GM19238 (cell line): ENCODE results near the gene LLGL1.

Experiments used
- DNase-seq: peaks from one replicate; pipeline ENCODE4 v3.0.0; 2011; ENCODE audit warnings: low spot score; ENCODE audit not compliant: insufficient read length

Gene LLGL1

DNA sequence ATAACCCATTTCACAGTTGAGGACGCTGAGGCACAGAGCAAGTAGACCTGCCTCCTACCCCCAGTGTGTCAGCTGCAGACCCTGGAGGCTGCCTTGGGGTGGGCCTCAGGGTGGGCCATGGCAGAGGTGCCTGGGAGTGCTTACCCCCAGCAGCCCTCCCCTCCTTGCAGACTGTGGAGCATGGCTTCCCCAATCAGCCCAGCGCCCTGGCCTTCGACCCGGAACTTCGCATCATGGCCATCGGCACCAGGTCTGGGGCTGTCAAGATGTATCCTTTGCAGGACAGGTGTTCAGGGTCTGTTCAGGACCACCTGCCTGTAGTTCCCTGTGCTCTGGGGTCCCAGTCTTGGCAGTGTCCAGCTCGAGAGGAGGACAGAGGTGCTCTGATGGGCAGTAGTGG is 4.3 kb downstream of the LLGL1 start:
- no peak for DNase-seq

DNA sequence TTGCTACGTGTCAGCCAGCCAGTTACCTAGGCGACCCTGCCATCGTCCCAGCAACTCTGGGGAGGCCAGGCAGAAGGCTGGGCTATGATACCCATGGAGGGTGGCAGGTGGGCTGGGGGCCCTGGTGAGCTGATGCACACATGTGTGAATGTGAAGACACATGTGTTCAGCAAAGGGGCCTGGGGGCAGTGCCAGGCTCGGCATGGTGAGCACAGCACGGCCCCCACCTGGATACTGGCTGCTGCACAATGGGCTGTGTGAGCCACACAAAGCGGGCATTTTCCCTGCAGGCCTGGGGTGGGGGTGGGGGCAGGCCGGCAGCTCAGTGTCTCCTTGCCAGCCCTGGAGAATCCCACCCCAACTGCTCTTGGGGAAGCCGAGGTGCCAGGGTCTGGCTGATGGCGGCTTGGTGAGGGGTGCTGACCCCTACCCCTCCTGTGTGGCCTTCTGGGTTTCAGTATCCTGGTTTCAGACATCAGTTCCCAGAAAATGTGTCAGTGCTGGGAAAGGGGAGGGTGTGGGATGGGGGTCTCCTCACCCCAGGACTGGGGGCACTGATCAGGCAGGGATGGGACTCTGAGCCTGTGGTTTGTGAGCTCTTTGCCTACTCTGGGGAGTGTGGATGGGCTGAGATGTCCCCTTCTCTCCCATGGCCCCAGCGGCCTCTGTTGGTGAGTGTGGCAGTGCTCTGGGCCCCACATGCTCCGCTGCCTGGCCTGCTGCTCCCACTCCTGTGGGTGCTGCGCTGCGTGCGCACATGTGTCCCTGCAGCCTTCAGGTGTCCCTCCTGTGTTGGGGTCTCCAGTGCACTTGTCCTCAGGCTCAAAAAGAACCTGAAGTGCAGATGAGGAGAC is 5.1 kb downstream of the LLGL1 start:
- DNase-seq, result no peak

DNA sequence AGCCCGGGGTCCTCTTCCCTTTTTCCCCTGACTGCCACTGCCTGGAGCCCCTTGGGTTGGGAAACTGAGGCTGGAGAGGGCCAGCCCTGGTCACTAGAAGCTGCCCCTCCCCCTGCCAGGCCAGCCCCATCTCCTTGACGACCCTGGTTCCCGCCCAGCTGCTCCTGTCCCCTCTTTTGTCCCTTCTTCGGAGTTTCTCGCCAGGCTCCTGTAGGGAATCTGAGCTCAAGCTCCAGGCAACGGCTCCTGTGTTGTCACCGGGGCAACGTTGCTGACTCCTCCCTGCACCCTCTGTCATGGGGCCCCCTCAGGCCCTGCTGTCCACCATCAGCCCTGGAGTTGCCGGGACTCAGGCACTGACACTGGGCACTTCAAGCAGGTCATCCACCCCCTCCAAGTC is 5.7 kb downstream of the LLGL1 start:
- no peak for DNase-seq

DNA sequence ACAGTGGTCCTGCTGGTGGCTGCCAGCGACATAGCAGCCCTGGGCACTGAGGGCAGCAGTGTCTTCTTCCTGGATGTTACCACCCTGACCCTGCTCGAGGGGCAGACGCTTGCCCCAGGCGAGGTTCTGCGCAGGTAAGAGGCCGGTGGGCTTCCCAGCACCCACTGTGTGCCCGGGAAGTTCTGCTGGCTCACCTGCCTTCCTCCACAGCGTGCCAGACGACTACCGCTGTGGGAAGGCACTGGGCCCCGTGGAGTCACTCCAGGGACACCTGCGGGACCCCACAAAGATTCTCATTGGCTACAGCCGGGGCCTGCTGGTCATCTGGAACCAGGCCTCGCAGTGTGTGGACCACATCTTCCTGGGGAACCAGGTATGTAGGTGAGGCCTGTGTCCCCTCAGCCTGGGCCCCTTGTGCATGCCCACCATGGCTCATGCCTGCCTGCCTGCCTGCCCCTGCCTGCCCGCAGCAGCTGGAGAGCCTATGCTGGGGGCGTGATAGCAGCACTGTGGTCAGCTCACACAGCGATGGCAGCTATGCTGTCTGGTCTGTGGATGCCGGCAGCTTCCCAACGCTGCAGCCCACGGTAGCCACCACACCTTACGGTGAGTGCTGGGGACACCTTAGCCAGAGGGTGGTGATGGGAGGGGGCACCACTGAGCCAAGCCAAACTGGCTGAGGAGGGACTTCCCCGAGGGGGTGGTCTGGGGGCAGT is 8.5 kb downstream of the LLGL1 start:
- DNase-seq, result no peak

DNA sequence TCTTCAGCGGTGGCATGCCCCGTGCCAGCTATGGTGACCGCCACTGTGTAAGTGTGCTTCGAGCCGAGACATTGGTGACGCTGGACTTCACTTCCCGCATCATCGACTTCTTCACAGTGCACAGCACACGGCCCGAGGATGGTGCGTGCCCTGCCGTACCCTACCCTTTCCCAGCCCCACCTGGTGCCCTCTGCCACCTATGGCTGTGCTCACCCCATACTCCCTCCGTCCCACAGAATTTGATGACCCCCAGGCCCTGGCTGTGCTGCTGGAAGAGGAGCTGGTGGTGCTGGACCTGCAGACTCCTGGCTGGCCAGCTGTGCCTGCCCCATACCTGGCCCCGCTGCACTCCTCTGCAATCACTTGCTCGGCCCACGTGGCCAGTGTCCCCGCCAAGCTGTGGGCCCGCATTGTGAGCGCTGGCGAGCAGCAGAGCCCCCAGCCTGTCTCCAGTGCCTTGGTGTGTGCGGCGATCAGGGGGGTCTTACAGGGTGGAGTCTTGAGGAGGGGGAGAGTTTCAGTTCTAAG is 9.5 kb downstream of the LLGL1 start:
- no peak for DNase-seq

DNA sequence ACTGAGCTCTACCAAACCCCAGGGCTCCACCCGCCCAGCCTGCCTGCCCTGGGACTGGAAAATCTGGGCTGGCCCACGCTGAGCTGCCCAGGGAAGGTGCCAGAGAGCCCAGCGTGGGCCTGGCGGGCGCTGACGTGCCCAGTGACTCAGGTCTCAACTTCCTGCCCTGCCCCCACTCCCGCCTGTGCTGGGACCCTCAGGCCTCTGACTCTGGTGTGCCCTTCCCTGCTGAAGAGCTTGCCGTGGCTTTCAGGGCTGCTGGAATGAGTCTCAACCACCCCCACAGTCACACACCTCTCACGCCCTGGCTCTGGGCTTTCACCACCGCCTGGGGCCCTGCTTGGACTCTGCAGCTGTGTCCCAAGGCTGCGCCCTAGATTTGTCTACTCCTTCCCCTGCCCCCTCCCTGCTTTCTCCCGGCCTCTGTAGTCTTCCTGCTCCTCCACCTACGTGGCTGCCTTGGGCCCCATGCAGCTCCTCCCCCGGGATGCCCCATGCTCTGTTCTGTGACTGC is 10.4 kb downstream of the LLGL1 start:
- DNase-seq, result no peak

DNA sequence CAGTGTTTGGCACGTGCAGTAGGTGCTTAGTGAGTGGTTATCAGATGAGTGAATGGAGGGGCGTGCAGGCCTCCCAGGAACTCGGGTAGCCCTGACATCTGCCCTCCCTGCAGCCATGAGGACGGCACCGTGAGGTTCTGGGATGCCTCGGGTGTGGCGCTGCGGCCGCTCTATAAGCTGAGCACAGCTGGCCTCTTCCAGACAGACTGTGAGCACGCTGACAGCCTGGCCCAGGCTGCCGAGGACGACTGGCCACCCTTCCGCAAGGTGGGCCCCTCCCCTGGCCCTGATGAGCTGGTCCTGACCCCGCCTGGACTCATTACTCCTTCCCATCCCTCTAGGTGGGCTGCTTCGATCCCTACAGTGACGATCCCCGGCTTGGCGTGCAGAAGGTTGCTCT is 11.1 kb downstream of the LLGL1 start:
- DNase-seq, result no peak

DNA sequence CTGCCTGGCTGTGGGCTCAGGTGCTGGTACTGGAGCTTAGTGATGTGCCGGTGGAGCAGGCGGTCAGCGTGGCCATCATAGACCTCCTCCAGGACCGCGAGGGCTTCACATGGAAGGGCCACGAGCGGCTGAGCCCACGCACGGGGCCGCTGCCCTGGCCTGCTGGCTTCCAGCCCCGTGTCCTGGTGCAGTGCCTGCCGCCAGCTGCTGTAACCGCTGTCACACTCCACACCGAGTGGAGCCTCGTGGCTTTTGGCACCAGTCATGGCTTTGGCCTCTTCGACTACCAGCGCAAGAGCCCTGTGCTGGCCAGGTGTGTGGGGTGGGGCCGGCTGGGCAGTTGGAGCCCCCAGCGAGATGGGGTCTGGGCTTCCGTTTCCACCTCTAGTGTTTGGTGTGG is 12.0 kb downstream of the LLGL1 start:
- no peak for DNase-seq

DNA sequence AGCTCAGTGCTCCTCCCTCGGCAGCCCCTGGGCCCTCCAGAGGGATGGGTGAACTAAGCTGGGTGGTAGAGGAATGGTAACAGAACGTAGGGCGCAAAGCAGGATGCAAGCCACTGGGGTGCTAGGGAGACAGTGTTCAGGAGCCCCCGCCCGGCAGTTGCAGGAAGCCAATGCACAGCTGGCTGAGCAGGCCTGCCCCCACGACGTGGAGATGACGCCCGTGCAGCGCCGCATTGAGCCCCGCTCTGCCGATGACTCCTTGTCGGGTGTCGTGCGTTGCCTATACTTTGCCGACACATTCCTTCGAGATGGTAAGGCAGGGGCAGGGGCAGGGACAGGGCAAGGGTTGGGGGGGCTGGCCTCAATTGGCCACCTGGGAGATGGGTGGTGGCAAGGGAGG is 12.9 kb downstream of the LLGL1 start:
- no peak for DNase-seq

DNA sequence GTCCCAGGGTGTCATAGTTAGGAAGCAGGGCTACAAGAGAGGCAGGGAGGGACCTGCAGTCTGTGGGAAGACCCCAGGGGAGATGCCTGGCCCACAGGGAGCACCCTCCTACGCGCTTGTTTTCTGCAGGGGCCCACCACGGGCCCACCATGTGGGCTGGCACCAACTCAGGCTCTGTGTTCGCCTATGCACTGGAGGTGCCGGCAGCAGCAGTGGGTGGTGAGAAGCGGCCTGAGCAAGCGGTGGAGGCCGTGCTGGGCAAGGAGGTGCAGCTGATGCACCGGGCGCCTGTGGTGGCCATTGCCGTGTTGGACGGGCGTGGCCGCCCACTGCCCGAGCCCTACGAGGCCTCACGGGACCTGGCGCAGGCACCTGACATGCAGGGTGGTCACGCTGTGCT is 15.0 kb downstream of the LLGL1 start:
- no peak for DNase-seq

DNA sequence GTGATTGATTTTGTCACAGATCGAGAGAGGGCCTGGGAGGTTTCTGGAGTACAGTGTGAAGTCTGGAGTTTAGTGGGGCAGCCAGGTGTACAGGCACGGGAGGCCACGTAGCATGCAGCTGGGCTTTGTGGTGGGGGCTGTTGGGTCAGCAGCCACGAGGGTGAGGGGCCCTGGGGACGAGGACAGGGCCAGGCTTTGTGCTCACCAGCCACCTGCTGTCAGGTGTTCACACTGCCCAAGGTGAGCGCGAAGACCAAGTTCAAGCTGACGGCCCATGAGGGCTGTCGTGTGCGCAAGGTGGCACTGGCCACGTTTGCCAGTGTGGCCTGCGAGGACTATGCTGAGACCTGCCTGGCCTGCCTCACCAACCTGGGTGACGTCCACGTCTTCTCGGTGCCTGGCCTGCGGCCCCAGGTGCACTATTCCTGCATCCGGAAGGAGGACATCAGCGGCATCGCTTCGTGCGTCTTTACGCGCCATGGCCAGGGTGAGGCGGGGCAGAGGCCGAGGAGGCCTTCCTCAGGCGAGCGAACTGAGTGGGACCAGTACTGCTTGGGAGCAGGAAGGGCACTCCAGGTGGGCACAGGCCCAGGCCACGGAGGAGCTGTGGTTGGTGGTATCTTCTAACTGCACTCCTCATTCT is 15.9 kb downstream of the LLGL1 start:
- DNase-seq, result no peak

DNA sequence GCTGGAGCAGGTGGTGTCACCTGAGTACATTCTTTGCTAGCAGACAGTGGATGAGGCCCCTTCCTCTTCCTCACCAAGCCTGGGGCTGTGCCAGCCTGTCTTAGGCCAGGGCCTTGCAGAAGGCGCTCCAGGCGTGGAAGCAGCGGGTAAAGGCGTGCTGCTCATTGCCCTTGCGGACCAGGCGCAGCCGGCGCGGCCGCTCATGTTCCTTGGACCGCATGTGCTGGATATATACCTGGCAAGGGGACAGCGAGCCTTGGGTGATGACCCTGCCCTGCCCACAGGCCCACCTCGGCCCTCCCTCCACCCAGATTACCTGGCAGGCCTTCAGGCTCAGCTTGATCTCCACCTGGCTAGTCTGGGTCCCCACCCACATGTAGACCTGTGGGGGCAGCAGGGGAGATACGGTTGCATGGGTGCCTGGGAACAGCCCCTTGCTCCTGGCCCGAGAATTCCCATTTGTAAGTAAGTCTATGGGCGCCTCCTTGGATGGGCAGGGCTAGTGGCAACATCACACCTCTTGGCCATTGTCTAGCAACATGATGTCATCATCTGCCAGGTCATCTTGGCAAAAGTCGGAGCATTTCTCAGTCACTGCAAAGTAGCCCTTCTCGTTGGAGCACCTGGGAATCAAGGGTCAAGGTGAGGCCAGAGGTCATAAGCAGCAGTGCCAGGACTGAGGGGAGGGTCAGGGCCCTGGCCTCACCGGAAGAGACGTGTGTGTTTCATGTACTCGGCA is 19.8 kb downstream of the LLGL1 start:
- no peak for DNase-seq

DNA sequence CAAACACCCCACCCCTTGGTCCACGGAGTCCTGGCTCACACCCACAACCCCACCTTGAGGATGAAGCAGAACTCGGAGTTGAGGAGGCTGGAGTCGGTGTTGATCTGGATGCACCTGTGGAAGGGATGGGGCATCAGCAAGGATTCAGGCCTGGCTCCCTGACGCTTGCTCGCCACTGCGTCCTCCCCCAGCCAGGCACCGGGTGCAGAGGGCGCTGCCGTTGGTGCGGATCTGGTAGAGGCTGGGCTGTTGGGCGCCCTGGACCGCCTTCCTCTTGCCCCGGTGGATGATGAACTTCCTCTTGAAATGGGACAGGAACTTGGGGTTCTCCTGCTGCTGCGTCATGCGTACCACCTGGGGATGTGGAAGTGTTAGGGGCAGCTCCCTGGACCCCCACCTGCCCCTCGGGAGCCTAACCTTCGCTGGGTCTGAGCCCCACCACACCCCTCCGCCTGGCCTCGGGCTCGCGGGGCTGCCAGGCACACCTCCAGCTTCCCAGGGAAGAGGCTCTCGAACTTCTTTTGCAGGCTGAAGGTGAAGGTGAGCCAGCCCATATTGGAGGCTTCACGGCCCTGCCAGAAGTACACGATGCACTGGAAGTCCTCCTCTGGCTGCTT is 20.8 kb downstream of the LLGL1 start:
- DNase-seq, result no peak

DNA sequence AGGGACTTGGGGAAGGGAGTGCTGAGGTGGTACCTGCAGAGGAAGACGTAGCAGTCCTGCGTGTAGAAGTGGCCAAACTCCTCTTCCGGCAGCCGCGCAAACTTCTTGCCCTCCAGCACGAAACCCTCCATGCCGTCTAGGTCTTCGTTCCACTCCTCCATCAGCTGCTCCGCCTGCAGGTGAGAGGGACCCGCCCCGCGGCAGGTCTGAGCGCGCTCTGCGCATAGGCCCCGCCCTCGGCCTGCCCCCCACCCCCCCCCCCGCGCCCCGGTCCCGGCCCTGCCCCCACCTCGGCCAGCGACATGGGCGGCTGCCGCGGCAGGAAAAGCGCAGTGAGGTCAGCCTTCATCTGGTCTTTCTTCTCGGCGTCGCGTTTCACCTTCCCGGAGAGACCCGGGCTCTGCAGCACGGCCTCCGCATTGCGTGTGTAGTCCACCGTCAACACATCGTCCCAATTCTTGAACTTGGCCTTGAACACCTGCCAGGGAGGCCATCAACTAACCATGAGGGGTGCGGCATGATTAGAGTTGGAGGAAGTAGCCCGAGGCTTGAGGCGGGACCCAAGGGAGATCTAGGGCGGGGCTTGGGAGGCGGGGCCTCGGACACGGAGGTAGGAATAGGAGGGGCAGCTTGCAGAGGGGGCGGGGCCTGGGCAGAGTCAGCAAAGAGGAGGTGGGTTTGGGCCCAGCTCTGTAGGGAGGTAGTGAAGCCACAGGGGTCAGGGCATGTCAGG is 21.6 kb downstream of the LLGL1 start:
- DNase-seq, result peak; percentile 38

DNA sequence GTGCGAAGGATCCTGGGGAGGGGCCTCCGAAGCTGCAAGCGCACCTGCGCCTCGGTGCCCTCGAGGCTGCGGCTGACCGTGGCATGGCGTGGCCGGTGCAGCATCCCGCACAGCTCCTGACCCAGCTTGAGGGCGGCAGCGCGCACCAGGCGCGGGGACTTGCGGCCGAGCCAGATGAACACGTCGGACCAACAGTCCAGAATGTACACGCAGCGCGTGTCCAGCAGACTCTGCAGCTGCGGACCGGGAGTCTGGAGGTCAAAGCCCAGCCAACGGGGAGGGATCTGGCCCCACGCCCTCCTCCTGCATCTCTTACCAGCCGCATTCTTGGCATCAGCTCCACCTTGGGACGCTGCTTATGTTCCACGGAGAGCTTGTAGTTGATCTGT is 22.2 kb downstream of the LLGL1 start:
- DNase-seq, result no peak

DNA sequence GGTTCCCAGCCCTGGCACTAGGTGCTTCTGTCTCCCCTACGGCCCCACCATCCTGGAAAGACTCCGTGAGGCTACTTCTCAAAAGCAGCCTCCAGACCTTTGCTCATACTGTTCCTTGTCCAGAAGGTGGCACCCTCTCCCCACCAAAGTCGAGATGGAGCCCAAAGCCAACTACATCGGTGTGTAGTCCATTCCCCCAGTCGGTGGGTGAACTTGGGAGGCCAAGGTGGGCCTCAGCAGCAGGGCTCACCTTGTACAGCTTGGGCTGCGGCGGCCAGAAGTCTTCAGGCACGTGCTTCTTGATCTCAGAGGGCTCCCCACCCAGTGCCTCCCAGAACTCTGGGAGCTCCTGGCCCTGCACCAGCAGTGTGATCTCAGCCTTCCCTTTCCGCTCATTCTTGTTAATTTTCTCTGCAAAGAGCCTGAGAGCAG is 22.9 kb downstream of the LLGL1 start:
- peak; percentile 91 for DNase-seq

DNA sequence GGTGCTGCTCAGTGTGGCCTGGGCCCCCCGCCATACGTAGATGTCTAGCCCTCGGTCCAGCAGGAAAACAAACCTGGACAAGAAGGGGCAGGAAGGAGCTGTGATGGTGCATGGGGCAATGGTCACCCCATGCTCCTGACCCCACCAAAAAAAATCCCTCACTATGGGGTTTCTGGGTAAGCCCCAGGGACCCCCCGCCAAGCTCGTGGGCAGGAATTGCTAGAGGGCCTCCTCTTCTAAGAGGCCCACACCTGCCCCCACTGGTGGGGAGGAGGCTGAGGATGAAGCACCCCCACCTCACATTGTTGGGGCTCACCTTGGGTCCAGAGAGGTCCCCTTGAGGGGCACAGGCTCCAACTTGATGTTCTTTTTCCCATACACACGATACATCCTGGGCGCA is 23.4 kb downstream of the LLGL1 start:
- DNase-seq, result no peak

DNA sequence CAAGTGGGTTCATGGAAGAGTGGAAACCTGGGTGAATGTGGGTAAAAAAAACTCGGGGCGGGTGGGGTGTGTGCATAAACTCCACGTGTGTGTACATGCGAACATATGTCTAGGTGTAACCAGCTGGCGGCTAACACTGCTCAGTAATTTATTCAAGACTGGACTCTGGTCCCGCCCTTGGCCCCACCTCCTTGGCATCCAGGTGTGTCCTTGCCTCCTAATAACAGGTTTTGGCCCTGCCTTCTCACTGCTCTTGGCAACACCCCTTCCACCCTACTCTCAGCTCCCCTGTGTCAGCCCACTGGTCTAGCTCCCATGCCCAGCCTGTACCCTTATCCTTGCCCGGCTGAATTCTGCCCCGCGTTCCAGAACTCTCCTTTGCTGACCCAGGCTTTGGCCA is 24.8 kb downstream of the LLGL1 start:
- no peak for DNase-seq

DNA sequence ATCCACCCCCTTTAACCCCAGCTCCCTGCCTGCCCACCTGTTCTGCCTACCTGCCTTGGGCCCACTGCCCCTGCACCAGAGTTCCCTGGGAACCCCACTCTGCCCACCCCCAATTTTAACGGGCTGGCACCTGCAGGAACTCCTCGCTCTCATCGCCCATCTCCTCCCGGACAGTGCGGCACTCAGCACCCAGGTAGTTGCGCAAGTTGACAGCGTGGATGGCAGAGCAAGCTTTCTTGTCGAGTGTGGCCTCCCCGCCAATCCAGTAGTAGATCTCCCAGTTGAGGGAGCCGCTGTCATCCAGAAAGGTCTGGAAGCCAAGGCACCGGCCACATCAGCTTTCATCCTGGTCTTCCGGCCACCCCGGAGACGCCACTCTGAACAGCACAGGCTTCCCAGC is 25.3 kb downstream of the LLGL1 start:
- DNase-seq, result no peak

DNA sequence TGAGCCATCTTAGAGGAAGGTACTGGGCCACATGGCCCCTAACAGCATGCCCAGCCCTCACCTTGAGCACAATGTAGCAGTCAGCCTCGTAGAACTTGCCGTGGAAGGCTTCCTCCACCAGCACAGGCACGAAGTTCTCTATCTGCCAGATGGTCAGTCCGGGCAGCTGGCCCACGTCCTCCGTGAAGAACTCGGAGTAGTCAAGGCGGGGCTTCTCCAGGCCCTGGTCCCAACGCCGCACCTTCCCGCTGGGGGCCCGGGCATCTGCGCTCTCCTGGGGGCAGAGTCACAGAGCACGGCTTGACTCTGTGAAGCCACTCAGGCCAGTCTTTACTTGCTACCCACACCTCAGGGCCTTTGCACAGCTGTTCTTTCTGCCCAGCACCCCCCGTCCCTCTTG is 25.8 kb downstream of the LLGL1 start:
- DNase-seq, result no peak
